Caki2 (cell line): ENCODE results near the gene LSM14B. TPM values are rescaled to one million over a fixed set of nuclear protein-coding genes. Genes with fewer than 3 reads are reported as not detected.

Experiments used
- DNase-seq: peaks from one replicate; pipeline ENCODE4 v3.0.0-alpha.2; 2015; ENCODE audit warnings: low read depth
- in situ Hi-C: cut with HindIII; loops from 2 replicates; pipeline ENCODE4 v1.10.0; 2016; ENCODE audit warnings: low sequenced_read_pairs, low pct_unique_long_range_greater_than_20kb, mixed read lengths
- total RNA-seq: library from RNA; depleted of rRNA; stranded (reverse); fragments of >200 nt; shearing (Covaris generic); gene quantifications from 2 replicates; pipeline ENCODE4 v1.2.3, GENCODE V29; 2014; ENCODE audit warnings: low replicate concordance

The LSM14B gene
- total RNA-seq, 1 experiment from 2014 or later, result 57.4 TPM

- in situ Hi-C loops, result no loop called here
- peak; percentile 23 for DNase-seq
Measured at GRCh38 chr20:62156592-62157386, 34.5 kb downstream of the LSM14B start.

- in situ Hi-C loops, result no loop called here
- no peak for DNase-seq
Measured at GRCh38 chr20:62157387-62158087, 35.3 kb downstream of the LSM14B start.

GRCh38 chr20:62158088-62158400 lies 35.8 kb downstream of the LSM14B start:
- no peak for DNase-seq
- in situ Hi-C loops, result no loop called here

GRCh38 chr20:62158541-62158940 lies 36.3 kb downstream of the LSM14B start:
- DNase-seq, result no peak
- in situ Hi-C loops, result no loop called here

- in situ Hi-C loops, result no loop called here
Measured at GRCh38 chr20:62159052-62159451, 36.8 kb downstream of the LSM14B start.

GRCh38 chr20:62159839-62160238 lies 37.6 kb downstream of the LSM14B start:
- DNase-seq, result peak; percentile 51
- in situ Hi-C loops, result no loop called here

More at GRCh38 chr20:62159052-62159451, 36.8 kb downstream of the LSM14B start:
- no peak for DNase-seq

GRCh38 chr20:62160253-62160652 lies 38.0 kb downstream of the LSM14B start:
- DNase-seq, result no peak
- in situ Hi-C loops, result no loop called here

- in situ Hi-C loops, result no loop called here
Measured at GRCh38 chr20:62160876-62161275, 38.6 kb downstream of the LSM14B start.

GRCh38 chr20:62161347-62161746 lies 39.1 kb downstream of the LSM14B start:
- in situ Hi-C loops, result no loop called here

More at GRCh38 chr20:62160876-62161275, 38.6 kb downstream of the LSM14B start:
- DNase-seq, result no peak

GRCh38 chr20:62162765-62163484 lies 40.6 kb downstream of the LSM14B start:
- in situ Hi-C loops, result no loop called here
- DNase-seq, result no peak

More at GRCh38 chr20:62161347-62161746, 39.1 kb downstream of the LSM14B start:
- no peak for DNase-seq

GRCh38 chr20:62163485-62163865 lies 41.2 kb downstream of the LSM14B start:
- DNase-seq, result no peak
- in situ Hi-C loops, result no loop called here

GRCh38 chr20:62163986-62164762 lies 41.9 kb downstream of the LSM14B start:
- DNase-seq, result no peak
- in situ Hi-C loops, result no loop called here

GRCh38 chr20:62164879-62165761 lies 42.8 kb downstream of the LSM14B start:
- in situ Hi-C loops, result no loop called here
- DNase-seq, result no peak

GRCh38 chr20:62165762-62166399 lies 43.6 kb downstream of the LSM14B start:
- no peak for DNase-seq
- in situ Hi-C loops, result no loop called here

GRCh38 chr20:62167474-62167873 lies 45.2 kb downstream of the LSM14B start:
- in situ Hi-C loops, result no loop called here
- DNase-seq, result no peak

GRCh38 chr20:62168061-62168460 lies 45.8 kb downstream of the LSM14B start:
- in situ Hi-C loops, result no loop called here
- no peak for DNase-seq

- in situ Hi-C loops, result no loop called here
- no peak for DNase-seq
Measured at GRCh38 chr20:62168890-62169435, 46.7 kb downstream of the LSM14B start.
